GM19193 (cell line): ENCODE results near the gene RAD9A.
A peak's percentile ranks its signal among the peaks of the same experiment; 100 is the strongest.

Experiments used
- POLR2A ChIP-seq: IDR thresholded peaks from 4 replicates; pipeline ENCODE4 v1.6.1; 2011; ENCODE audit not compliant: insufficient read depth, insufficient read length; ENCODE audit errors: extremely low read depth

Gene RAD9A

GRCh38 chr11:67379061-67380058 lies 12.4 kb upstream of the RAD9A start:
- no peak for TF ChIP-seq POLR2A

- peak; percentile 25 for TF ChIP-seq POLR2A
Measured at GRCh38 chr11:67381244-67381972, 10.4 kb upstream of the RAD9A start.

GRCh38 chr11:67382276-67383136 lies 9.3 kb upstream of the RAD9A start:
- no peak for TF ChIP-seq POLR2A

- no peak for TF ChIP-seq POLR2A
Measured at GRCh38 chr11:67384851-67385366, 6.9 kb upstream of the RAD9A start.

- no peak for TF ChIP-seq POLR2A
Measured at GRCh38 chr11:67387069-67387468, 4.7 kb upstream of the RAD9A start.

GRCh38 chr11:67387518-67387917 lies 4.3 kb upstream of the RAD9A start:
- TF ChIP-seq POLR2A = no peak

- no peak for TF ChIP-seq POLR2A
Measured at GRCh38 chr11:67389477-67389876, 2.3 kb upstream of the RAD9A start.

- no peak for TF ChIP-seq POLR2A
Measured at GRCh38 chr11:67390947-67391303, 861 bp upstream of the RAD9A start.

GRCh38 chr11:67392183-67392715 lies 463 bp downstream of the RAD9A start:
- no peak for TF ChIP-seq POLR2A

GRCh38 chr11:67393437-67393836 lies 1.7 kb downstream of the RAD9A start:
- TF ChIP-seq POLR2A = no peak

GRCh38 chr11:67393990-67394389 lies 2.2 kb downstream of the RAD9A start:
- TF ChIP-seq POLR2A = no peak

GRCh38 chr11:67395555-67396258 lies 3.9 kb downstream of the RAD9A start:
- no peak for TF ChIP-seq POLR2A

- no peak for TF ChIP-seq POLR2A
Measured at GRCh38 chr11:67396259-67396581, 4.4 kb downstream of the RAD9A start.
